Spleen (tissue), 7 donors: ENCODE measurements around the gene NMNAT2.

Experiments used
- POLR2A ChIP-seq, 3 donors: fragments of 450-650 bp; IDR thresholded peaks; one replicate each; pipeline ENCODE4 v1.5.1; 2017; ENCODE audit warnings: antibody characterized with exemption in 3 of 3, mild to moderate bottlenecking in 1 of 3
- TF ChIP-seq, protein P1 (sequence below), 11 experiments: fragments of 200-600 bp in 7 of 11; fragments of 450-650 bp in 4 of 11; sonication (generic) in 4 of 11; IDR thresholded peaks in 8 of 11; conservative IDR thresholded peaks in 3 of 11; 1 replicate in 7 of 11; 2 replicates in 4 of 11; pipeline versions ENCODE4 v1.4.0 to v1.8.0; 2016 to 2021; ENCODE audit warnings: antibody characterized with exemption in 11 of 11, inconsistent platforms in 4 of 11, mild to moderate bottlenecking in 1 of 11
- donor health status: DM: no; HTN: no; CAD: no; lungs with moderate emphysema.
- donor health status: DM: no; HTN: no; CAD: no.
- donor health status: DM: no; HTN: no; CAD: no.

DNA sequence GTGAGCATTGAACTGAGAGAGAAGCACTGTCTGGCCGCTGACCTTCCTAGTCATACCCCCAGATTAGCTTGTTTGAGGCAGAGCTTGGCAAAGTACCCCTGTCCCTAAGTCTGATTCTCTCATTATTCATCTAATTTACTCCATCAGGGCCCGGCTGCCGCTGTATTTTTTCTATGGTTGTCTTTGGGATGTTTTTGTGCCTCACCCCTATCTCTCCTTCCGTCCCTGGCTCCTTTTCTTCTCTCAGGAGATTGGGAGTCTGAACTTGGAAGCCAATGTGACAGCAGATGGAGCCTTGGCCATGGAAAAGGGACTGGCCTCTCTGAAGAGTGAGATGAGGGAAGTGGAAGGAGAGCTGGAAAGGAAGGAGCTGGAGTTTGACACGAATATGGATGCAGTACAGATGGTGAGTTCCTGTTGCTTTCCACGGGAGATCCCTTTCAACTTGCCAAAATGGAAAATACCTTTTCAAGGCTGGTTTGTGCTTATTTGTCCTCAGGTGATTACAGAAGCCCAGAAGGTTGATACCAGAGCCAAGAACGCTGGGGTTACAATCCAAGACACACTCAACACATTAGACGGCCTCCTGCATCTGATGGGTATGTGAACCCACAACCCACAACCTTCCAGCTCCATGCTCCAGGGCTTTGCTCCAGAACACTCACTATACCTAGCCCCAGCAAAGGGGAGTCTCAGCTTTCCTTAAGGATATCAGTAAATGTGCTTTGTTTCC lies 178.2 kb downstream of the NMNAT2 start:
- TF ChIP-seq POLR2A (IDR thresholded peaks at IDR 0.05): no peak
- TF ChIP-seq, protein P1, sequence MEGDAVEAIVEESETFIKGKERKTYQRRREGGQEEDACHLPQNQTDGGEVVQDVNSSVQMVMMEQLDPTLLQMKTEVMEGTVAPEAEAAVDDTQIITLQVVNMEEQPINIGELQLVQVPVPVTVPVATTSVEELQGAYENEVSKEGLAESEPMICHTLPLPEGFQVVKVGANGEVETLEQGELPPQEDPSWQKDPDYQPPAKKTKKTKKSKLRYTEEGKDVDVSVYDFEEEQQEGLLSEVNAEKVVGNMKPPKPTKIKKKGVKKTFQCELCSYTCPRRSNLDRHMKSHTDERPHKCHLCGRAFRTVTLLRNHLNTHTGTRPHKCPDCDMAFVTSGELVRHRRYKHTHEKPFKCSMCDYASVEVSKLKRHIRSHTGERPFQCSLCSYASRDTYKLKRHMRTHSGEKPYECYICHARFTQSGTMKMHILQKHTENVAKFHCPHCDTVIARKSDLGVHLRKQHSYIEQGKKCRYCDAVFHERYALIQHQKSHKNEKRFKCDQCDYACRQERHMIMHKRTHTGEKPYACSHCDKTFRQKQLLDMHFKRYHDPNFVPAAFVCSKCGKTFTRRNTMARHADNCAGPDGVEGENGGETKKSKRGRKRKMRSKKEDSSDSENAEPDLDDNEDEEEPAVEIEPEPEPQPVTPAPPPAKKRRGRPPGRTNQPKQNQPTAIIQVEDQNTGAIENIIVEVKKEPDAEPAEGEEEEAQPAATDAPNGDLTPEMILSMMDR (IDR thresholded peaks at IDR 0.05 in 8 of 11, conservative IDR thresholded peaks at IDR 0.05 in 3 of 11): no peak
